Suppressor macrophage treated with lipopolysaccharide for 1 hour (primary cell): ENCODE data around the gene CDKN1B.

Experiments used
- DNase-seq, 3 donors: peaks; one replicate each; pipeline ENCODE4 v3.0.0-alpha.2; 2020 to 2022

Gene CDKN1B

DNA sequence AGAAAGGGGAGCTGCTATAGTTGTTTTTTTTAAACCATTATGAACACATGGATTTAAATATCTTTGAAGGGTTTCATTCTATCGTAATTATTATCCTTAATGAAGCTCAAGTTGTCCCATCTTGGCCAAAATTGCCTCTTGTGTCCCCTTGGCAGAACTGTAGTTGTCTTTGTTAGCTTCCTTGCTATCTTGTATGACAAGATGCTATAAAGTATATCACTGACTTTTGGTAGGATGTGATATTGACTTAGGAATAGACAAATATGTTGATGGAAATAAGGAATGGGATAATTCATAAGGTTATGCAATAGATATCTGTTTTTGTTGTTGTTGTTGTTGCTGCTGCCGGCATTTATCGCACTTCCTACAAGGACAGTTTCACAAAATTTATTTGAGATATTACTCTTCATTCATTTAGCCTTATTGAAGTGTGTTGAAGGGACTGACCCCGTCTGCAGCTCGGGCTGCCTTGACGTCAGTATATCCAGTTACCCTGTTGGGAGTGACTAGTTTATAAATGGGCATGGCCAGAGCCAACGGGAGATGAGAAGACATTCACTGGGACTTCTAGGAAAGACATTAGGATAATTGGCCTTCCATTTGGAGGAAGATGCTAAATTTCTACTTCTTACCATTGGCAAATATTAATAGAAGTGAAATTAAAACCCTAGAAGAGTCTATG, 42.2 kb downstream of the CDKN1B start:
- DNase-seq, result no peak

DNA sequence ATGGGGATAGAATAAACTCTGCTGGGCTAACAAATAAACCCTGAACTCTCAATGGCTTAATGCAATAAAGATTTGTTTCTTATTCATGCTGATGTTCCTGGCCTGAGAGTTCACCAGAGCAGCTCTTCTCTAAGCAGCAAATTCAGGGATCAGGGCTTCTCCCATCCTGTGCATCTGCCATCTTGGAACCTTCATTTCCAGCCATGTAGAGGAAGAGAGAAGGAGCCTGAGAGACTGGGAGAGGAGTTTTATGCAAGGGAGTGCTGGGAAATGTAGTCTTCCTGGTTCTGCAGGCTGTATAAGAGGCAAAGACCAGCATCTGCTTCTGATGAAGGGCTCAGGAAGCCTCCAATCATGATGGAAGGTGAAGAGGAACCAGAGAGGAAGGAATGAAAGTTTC, 47.7 kb downstream of the CDKN1B start:
- no peak for DNase-seq

DNA sequence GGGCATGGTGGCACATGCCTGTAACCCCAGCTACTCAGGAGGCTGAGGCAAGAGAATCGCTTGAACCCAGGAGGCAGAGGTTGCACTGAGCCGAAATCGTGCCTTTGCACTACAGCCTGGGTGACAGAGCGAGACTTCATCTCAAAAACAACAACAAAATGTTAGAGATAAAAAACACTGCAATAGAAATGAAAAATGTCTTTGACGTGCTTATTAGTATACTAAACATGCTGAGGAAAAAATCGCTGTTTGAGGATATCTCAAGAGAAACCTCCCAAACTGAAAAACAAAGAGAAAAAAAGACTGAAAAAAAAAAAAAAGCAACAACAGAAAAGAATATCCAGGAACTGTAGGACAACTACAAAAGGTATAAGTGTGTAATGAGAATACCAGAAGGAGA, 53.1 kb downstream of the CDKN1B start:
- DNase-seq, result no peak
